Hepatocyte (in vitro differentiated cells): Measurements from ENCODE around the gene HMG20A. TPM values are rescaled to one million over a fixed set of nuclear protein-coding genes. Genes with fewer than 3 reads are reported as not detected.

Experiments used
- DNase-seq: peaks from one replicate; pipeline ENCODE4 v3.0.0-alpha.2; 2016; ENCODE audit warnings: low spot score
- H2AFZ ChIP-seq: fragments of 200-600 bp; sonication (generic); 2 replicates; pipeline ENCODE4 v1.6.0; 2016; ENCODE audit warnings: antibody characterized with exemption, mild to moderate bottlenecking
- H3K27ac ChIP-seq: fragments of 200-600 bp; sonication (generic); 2 replicates; pipeline ENCODE4 v1.5.1; 2016; ENCODE audit warnings: mild to moderate bottlenecking
- H3K27me3 ChIP-seq: fragments of 200-600 bp; sonication (generic); 2 replicates; pipeline ENCODE4 v1.6.1; 2016
- H3K36me3 ChIP-seq: fragments of 200-600 bp; sonication (generic); replicated peaks from 2 replicates; pipeline ENCODE4 v1.5.1; 2016; ENCODE audit warnings: low read depth; ENCODE audit not compliant: insufficient read depth
- H3K4me1 ChIP-seq: fragments of 200-600 bp; sonication (generic); 2 replicates; pipeline ENCODE4 v1.5.1; 2016; ENCODE audit warnings: mild to moderate bottlenecking, moderate library complexity; ENCODE audit not compliant: insufficient read depth
- H3K4me2 ChIP-seq: fragments of 200-600 bp; sonication (generic); 2 replicates; pipeline ENCODE4 v1.6.0; 2016
- H3K4me3 ChIP-seq: fragments of 200-600 bp; sonication (generic); 2 replicates; pipeline ENCODE4 v1.5.1; 2016; ENCODE audit warnings: mild to moderate bottlenecking
- H3K79me2 ChIP-seq: fragments of 200-600 bp; sonication (generic); 2 replicates; pipeline ENCODE4 v1.6.0; 2017; ENCODE audit warnings: mild to moderate bottlenecking
- H3K9me2 ChIP-seq: fragments of 200-600 bp; sonication (generic); replicated peaks from 2 replicates; pipeline ENCODE4 v1.6.0; 2017; ENCODE audit warnings: mild to moderate bottlenecking; ENCODE audit not compliant: insufficient read depth
- H3K9me3 ChIP-seq: fragments of 200-600 bp; sonication (generic); 2 replicates; pipeline ENCODE4 v1.5.1; 2016; ENCODE audit warnings: low read depth, mild to moderate bottlenecking
- H4K20me1 ChIP-seq: fragments of 200-600 bp; sonication (generic); 2 replicates; pipeline ENCODE4 v1.6.0; 2016; ENCODE audit warnings: mild to moderate bottlenecking; ENCODE audit not compliant: insufficient read depth, poor library complexity, severe bottlenecking
- EZH2 ChIP-seq: fragments of 200-600 bp; sonication (generic); IDR thresholded peaks from 2 replicates; pipeline ENCODE4 v1.6.1; 2016; ENCODE audit warnings: antibody characterized with exemption, mild to moderate bottlenecking, borderline replicate concordance
- EZH2phosphoT487 ChIP-seq: fragments of 200-600 bp; sonication (generic); IDR thresholded peaks from one replicate; pipeline ENCODE4 v1.6.1; 2018; ENCODE audit warnings: antibody characterized with exemption, mild to moderate bottlenecking, low read depth, moderate library complexity; ENCODE audit not compliant: unreplicated experiment, severe bottlenecking
- WGBS: methylation state at CpG from one replicate; pipeline ENCODE4 v1.1.6; 2016; ENCODE audit warnings: low lambda C conversion rate; ENCODE audit errors: missing lambda C conversion rate; 5-methylcytosine and 5-hydroxymethylcytosine counted together
- polyA plus RNA-seq: library from polyadenylated mRNA; unstranded; fragments of >200 nt; fragmentation: Nextera tagmentation; extraction: Ambion mirVana; gene quantifications from 2 replicates; pipeline ENCODE4 v1.2.1, GENCODE V29; 2016
- total RNA-seq: library from RNA; depleted of rRNA; stranded (reverse); fragments of >200 nt; gene quantifications from 2 replicates; pipeline ENCODE4 v1.2.3, GENCODE V29; 2014
- TF ChIP-seq, protein P1 (sequence below): fragments of 200-600 bp; sonication (generic); IDR thresholded peaks from 2 replicates; pipeline ENCODE4 v1.5.1; 2016; ENCODE audit warnings: antibody characterized with exemption, mild to moderate bottlenecking; ENCODE audit not compliant: poor library complexity

Gene HMG20A
- total and polyA plus RNA-seq, 2 experiments from 2014 or later, result 20.3 to 35.0 TPM

DNA sequence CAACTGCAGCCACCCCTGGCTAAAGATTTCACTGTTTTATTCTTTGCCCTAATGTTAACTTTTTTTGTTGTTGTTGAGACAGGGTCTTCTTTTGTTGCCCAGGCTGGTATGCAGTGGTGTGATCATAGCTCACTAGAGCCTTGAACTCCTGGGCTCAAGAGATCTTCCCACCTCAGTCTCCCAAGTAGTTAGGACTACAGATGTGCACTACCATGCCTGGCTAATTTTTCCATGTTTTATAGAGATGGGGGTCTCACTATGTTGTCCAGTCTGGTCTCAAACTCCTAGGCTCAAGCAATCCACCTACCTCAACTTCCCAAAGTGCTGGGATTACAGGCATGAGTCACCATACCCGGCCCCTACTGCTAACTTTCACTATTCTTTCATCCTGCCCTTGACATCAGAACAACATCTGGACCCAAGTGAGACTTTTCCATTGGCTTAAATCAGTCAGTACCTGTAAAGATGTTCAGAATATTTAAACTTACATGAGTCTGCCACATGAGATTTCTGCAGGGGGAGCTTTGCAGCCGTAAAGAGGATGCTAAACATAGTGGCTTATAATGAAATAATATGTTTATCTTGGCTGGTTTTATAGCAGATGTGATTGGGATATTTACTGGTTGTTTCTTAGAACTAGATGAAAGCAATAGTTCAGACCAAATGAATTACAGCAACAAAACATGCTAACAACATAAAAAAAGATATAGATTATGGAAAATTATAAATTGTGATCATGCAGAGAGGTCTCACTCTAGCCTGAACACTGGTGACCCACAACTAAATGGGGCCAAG, 73.6 kb downstream of the HMG20A start:
- WGBS, result 66% methylated on average over 2 of the region's 2 CpGs

DNA sequence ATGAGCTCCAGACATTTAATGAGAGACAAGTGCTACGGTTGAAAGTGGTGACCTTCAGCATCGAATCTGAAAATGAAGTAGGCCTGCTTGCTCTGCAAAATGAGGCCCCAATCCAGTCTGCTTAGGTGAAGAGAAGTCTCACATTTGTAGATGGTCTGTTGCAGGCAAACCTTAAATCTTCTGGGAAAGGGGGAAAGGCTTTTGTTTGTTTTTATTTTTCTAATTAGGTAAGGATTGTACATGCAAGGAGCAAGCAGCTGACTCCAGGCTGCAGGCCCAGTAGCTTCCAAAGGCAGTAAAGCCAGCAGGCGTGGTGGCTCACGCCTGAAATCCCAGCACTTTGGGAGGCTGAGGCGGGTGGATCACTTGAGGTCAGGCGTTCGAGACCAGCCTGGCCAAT, 74.3 kb downstream of the HMG20A start:
- no peaks in the 10 kb centered on the region for H3K36me3 ChIP-seq
- H4K20me1 ChIP-seq, result no peaks in the 10 kb centered on the region
- TF ChIP-seq EZH2phosphoT487, result no peak
- TF ChIP-seq EZH2, result no peak
- TF ChIP-seq, protein P1, sequence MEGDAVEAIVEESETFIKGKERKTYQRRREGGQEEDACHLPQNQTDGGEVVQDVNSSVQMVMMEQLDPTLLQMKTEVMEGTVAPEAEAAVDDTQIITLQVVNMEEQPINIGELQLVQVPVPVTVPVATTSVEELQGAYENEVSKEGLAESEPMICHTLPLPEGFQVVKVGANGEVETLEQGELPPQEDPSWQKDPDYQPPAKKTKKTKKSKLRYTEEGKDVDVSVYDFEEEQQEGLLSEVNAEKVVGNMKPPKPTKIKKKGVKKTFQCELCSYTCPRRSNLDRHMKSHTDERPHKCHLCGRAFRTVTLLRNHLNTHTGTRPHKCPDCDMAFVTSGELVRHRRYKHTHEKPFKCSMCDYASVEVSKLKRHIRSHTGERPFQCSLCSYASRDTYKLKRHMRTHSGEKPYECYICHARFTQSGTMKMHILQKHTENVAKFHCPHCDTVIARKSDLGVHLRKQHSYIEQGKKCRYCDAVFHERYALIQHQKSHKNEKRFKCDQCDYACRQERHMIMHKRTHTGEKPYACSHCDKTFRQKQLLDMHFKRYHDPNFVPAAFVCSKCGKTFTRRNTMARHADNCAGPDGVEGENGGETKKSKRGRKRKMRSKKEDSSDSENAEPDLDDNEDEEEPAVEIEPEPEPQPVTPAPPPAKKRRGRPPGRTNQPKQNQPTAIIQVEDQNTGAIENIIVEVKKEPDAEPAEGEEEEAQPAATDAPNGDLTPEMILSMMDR, result no peak
- no peaks in the 10 kb centered on the region for H3K79me2 ChIP-seq
- 83% methylated on average over 7 of the region's 7 CpGs for WGBS
- H3K27me3 ChIP-seq, result no peaks in the 10 kb centered on the region
- no peaks in the 10 kb centered on the region for H3K9me3 ChIP-seq
- H3K4me3 ChIP-seq, result no peak overlapping the region
- H3K4me2 ChIP-seq, result no peak overlapping the region
- peaks cover 35% of the 10 kb centered on the region for H3K4me1 ChIP-seq
- no peak overlapping the region for H2AFZ ChIP-seq
- no peaks in the 10 kb centered on the region for H3K9me2 ChIP-seq
- no peak for DNase-seq
- H3K27ac ChIP-seq, result no peak overlapping the region

More for the DNA sequence above, 73.6 kb downstream of the HMG20A start:
- H3K9me2 ChIP-seq, result no peaks in the 10 kb centered on the region
- no peaks in the 10 kb centered on the region for H3K79me2 ChIP-seq
- H3K27ac ChIP-seq, result no peak overlapping the region
- no peaks in the 10 kb centered on the region for H3K9me3 ChIP-seq
- H2AFZ ChIP-seq, result no peak overlapping the region
- no peaks in the 10 kb centered on the region for H3K27me3 ChIP-seq
- H4K20me1 ChIP-seq, result no peaks in the 10 kb centered on the region
- no peak for TF ChIP-seq EZH2
- TF ChIP-seq, protein P1, result no peak
- no peak for TF ChIP-seq EZH2phosphoT487
- no peaks in the 10 kb centered on the region for H3K36me3 ChIP-seq
- no peak overlapping the region for H3K4me2 ChIP-seq
- DNase-seq, result no peak
- H3K4me3 ChIP-seq, result no peak overlapping the region
- H3K4me1 ChIP-seq, result peaks cover 33% of the 10 kb centered on the region

DNA sequence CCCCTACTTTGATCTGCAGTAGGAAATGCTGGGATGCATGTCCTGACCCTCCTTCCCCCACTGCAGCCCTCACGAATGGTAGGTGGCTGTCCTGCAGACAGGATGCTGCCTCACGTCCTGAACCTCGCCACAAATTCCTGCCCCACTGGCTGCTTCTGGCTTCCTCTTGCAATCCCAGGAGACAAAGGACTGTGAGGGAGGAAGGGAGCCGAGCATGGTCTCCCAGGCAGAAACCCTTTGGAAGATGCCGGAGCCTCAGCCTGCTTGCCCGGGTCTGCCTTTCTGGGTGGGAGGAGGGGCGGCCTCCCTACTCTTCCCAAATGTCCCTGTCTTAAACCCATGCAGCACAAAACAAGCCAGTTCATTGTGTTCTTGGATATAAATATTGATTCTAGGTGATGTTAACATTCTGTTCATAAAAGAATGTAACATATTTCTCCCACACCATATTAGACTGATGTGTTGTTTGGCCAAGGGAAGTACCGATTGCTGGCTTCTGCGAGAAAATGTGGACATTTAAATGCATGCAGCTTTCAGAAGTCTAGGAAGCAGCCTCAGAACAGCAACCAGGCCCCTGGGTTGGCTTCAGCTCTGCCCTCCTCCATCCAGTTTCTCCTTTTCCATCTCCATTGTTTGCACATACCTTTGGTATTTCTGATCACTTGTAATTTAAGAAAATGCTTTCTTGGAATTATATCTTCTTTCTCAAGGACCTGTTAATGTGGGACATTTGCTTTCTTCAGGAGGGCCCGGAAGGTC, 75.3 kb downstream of the HMG20A start:
- peaks cover 35% of the 10 kb centered on the region for H3K4me1 ChIP-seq
- 79% methylated on average over 10 of the region's 10 CpGs for WGBS
- H3K27ac ChIP-seq, result peak overlapping the region; percentile 74
- DNase-seq, result no peak
- H3K4me2 ChIP-seq, result peak overlapping the region; percentile 17
- no peak overlapping the region for H2AFZ ChIP-seq
- H4K20me1 ChIP-seq, result no peaks in the 10 kb centered on the region
- H3K9me3 ChIP-seq, result no peaks in the 10 kb centered on the region
- TF ChIP-seq EZH2phosphoT487 (no peak), EZH2 (no peak)
- TF ChIP-seq, protein P1, result no peak
- H3K4me3 ChIP-seq, result no peak overlapping the region
- no peaks in the 10 kb centered on the region for H3K9me2 ChIP-seq
- H3K36me3 ChIP-seq, result no peaks in the 10 kb centered on the region
- H3K79me2 ChIP-seq, result no peaks in the 10 kb centered on the region
- no peaks in the 10 kb centered on the region for H3K27me3 ChIP-seq
